HepG2 (cell line): ENCODE measurements around the gene P2RX7. TPM values are rescaled to one million over a fixed set of nuclear protein-coding genes. Genes with fewer than 3 reads are reported as not detected.

Experiments used
- ATAC-seq: fragments of 200-7000 bp; cut with Tn5 transposase; 3 replicates; pipeline ENCODE4 v1.9.1; 2020; ENCODE audit warnings: mild to moderate bottlenecking, moderate library complexity
- BruUV-seq: library from RNA; stranded (reverse); fragments of 400-500 nt; replicated peaks from 2 replicates; lab custom pipeline; 2021; lab: Mats Ljungman, UMichigan
- CTCF ChIA-PET: fragments of 300-600 bp; formaldehyde crosslinking; extraction: SDS; loops from one replicate; lab custom pipeline; 2021; ENCODE audit warnings: low total read pairs, inconsistent platforms, low intra/inter-chr PET ratio; lab: Yijun Ruan, JAX
- POLR2A ChIA-PET: fragments of 350-600 bp; sonication (Branson Sonifier 250); formaldehyde crosslinking; loops from one replicate; lab custom pipeline; 2020; ENCODE audit warnings: antibody characterized with exemption, inconsistent platforms; lab: Yijun Ruan, JAX
- DNase-seq: peaks from one replicate; pipeline ENCODE4 v3.0.0-alpha.2; 2015; ENCODE audit warnings: low spot score
- FAIRE-seq: peaks from 3 replicates; lab custom pipeline; 2011; peaks lifted over from hg19 to GRCh38; lab: Jason Lieb, UNC
- H2AFZ ChIP-seq: one replicate; pipeline ENCODE4 v1.6.1; 2011; ENCODE audit warnings: low read length, inconsistent platforms
- H3K27ac ChIP-seq: fragments of 300-600 bp; 3 replicates; pipeline ENCODE4 v1.8.0; 2011; ENCODE audit warnings: mixed run types, mild to moderate bottlenecking, mixed read lengths, low read length, inconsistent platforms; ENCODE audit not compliant: insufficient read depth; ENCODE audit errors: extremely low read length
- H3K27me3 ChIP-seq, 2 experiments: fragments of 200-600 bp in 1 of 2; 2 replicates in 1 of 2; 3 replicates in 1 of 2; pipeline versions ENCODE4 v1.6.0 to v1.8.0; 2011; ENCODE audit warnings: low read length in 2 of 2, mild to moderate bottlenecking in 2 of 2, moderate library complexity in 2 of 2, inconsistent platforms in 1 of 2; ENCODE audit not compliant: insufficient read depth in 2 of 2, control insufficient read depth in 1 of 2
- H3K36me3 ChIP-seq, 2 experiments: fragments of 200-600 bp in 1 of 2; replicated peaks in 1 of 2; 2 replicates in 1 of 2; 3 replicates in 1 of 2; pipeline versions ENCODE4 v1.5.1 to v1.8.0; 2011; ENCODE audit warnings: low read length in 2 of 2, inconsistent platforms in 1 of 2; ENCODE audit not compliant: insufficient read depth in 2 of 2, control insufficient read depth in 1 of 2
- H3K4me1 ChIP-seq: 2 replicates; pipeline ENCODE4 v1.5.1; 2012; ENCODE audit warnings: low read length, inconsistent platforms; ENCODE audit not compliant: insufficient read depth
- H3K4me2 ChIP-seq: 2 replicates; pipeline ENCODE4 v1.6.0; 2011; ENCODE audit warnings: low read depth, low read length, inconsistent platforms
- H3K4me3 ChIP-seq, 3 experiments: fragments of 200-600 bp in 1 of 3; sonication (generic), shearing (Covaris generic) in 1 of 3; replicated peaks in 1 of 3; 2 replicates each; pipeline ENCODE4 v1.5.1; 2011 to 2016; ENCODE audit warnings: low read length in 3 of 3, inconsistent platforms in 2 of 3, low read depth in 2 of 3, mild to moderate bottlenecking in 2 of 3, control low read depth in 1 of 3, mixed read lengths in 1 of 3; ENCODE audit not compliant: insufficient read depth in 1 of 3
- H3K79me2 ChIP-seq: one replicate; pipeline ENCODE4 v1.6.1; 2011; ENCODE audit warnings: low read length, inconsistent platforms; ENCODE audit not compliant: insufficient read depth
- H3K9ac ChIP-seq: 2 replicates; pipeline ENCODE4 v1.6.0; 2011; ENCODE audit warnings: mild to moderate bottlenecking, low read depth, low read length, inconsistent platforms; ENCODE audit not compliant: insufficient read depth
- H3K9me3 ChIP-seq: 2 replicates; pipeline ENCODE4 v1.5.1; 2012; ENCODE audit warnings: mild to moderate bottlenecking, low read length
- H4K20me1 ChIP-seq: 2 replicates; pipeline ENCODE4 v1.6.0; 2011; ENCODE audit warnings: inconsistent platforms, mild to moderate bottlenecking, low read length, moderate library complexity; ENCODE audit not compliant: insufficient read depth
- AGO1 ChIP-seq: fragments of 200-400 bp; formaldehyde crosslinking; IDR thresholded peaks from 2 replicates; pipeline ENCODE4 v1.6.1; 2017; ENCODE audit warnings: mild to moderate bottlenecking, low read depth, low read length, moderate library complexity; ENCODE audit not compliant: poor library complexity, severe bottlenecking
- ASH2L ChIP-seq: fragments of 300-600, 200-600 bp; sonication (generic); IDR thresholded peaks from 2 replicates; pipeline ENCODE4 v1.7.0; 2017; ENCODE audit warnings: low read depth, mild to moderate bottlenecking, moderate library complexity, mixed read lengths, low read length; ENCODE audit not compliant: insufficient read length
- JUNB ChIP-seq: sonication (generic); formaldehyde crosslinking; IDR thresholded peaks from 2 replicates; pipeline ENCODE4 v1.8.0; 2022; ENCODE audit warnings: missing genetic modification reagents, mild to moderate bottlenecking, borderline replicate concordance
- RARA ChIP-seq: IDR thresholded peaks from 2 replicates; pipeline ENCODE4 v1.6.1; 2016; ENCODE audit warnings: missing genetic modification reagents, missing compliant biosample characterization
- SAFB2 ChIP-seq: sonication (generic); formaldehyde crosslinking; IDR thresholded peaks from 2 replicates; pipeline ENCODE4 v1.5.1; 2020; ENCODE audit warnings: missing genetic modification reagents, low read depth, mild to moderate bottlenecking, borderline replicate concordance
- ZNF121 ChIP-seq: sonication (generic); formaldehyde crosslinking; IDR thresholded peaks from 2 replicates; pipeline ENCODE4 v1.5.0; 2020; ENCODE audit warnings: mild to moderate bottlenecking, missing genetic modification reagents
- ZNF337 ChIP-seq: sonication (generic); formaldehyde crosslinking; IDR thresholded peaks from 2 replicates; pipeline ENCODE4 v1.5.1; 2020; ENCODE audit warnings: missing genetic modification reagents, low read depth, mild to moderate bottlenecking, borderline replicate concordance
- ZNF589 ChIP-seq: sonication (generic); formaldehyde crosslinking; conservative IDR thresholded peaks from 2 replicates; pipeline ENCODE4 v1.8.0; 2022; ENCODE audit warnings: mild to moderate bottlenecking, moderate library complexity, missing genetic modification reagents
- ZSCAN20 ChIP-seq: sonication (generic); formaldehyde crosslinking; IDR thresholded peaks from 2 replicates; pipeline ENCODE4 v1.4.0; 2020; ENCODE audit warnings: missing genetic modification reagents, mild to moderate bottlenecking, borderline replicate concordance
- WGBS: methylation state at CpG from one replicate; pipeline ENCODE4 v1.1.6; 2017; ENCODE audit warnings: low lambda C conversion rate; 5-methylcytosine and 5-hydroxymethylcytosine counted together
- in situ Hi-C: cut with HindIII; loops from 2 replicates; pipeline ENCODE4 v1.10.0; 2017; ENCODE audit warnings: low pct_unique_long_range_greater_than_20kb; ENCODE audit not compliant: extremely low pct_ligation_motif_present
- intact Hi-C: fragments of 100-400 bp; cut with micrococcal nuclease; formaldehyde crosslinking; loops from one replicate; pipeline ENCODE4 v1.10.0; 2022; ENCODE audit not compliant: unreplicated experiment
- polyA plus RNA-seq, 8 experiments: library from polyadenylated mRNA; depleted of rRNA in 3 of 8; stranded (reverse) in 7 of 8; unstranded in 1 of 8; fragments of >200 nt; fragmentation: Illumina TruSeq in 4 of 8; extraction: Trizol in 4 of 8; gene quantifications; 2 replicates each; pipeline versions ENCODE4 v1.2.1 to v1.2.3, GENCODE V29; 2011 to 2016; ENCODE audit warnings: low read depth in 4 of 8, missing spikeins in 1 of 8, mixed read lengths in 1 of 8; ENCODE audit not compliant: insufficient read depth in 1 of 8
- total RNA-seq, 5 experiments: library from RNA; depleted of rRNA; stranded (reverse); fragments of >200 nt; fragmentation: Illumina TruSeq; extraction: Trizol; gene quantifications; 2 replicates each; pipeline ENCODE4 v1.2.3, GENCODE V29; 2016; ENCODE audit warnings: low read depth in 1 of 5
- TF ChIP-seq, protein P1 (sequence below), 2 experiments: IDR thresholded peaks; 2 replicates each; pipeline ENCODE4 v1.6.1; 2011 to 2012; ENCODE audit warnings: low read length in 2 of 2, borderline replicate concordance in 1 of 2, low read depth in 1 of 2, mild to moderate bottlenecking in 1 of 2, moderate library complexity in 1 of 2
- TF ChIP-seq, protein P2 (sequence below): sonication (generic); formaldehyde crosslinking; IDR thresholded peaks from 2 replicates; pipeline ENCODE4 v1.5.0; 2020; ENCODE audit warnings: mild to moderate bottlenecking, missing genetic modification reagents, borderline replicate concordance
- TF ChIP-seq, protein P3 (sequence below): sonication (generic); formaldehyde crosslinking; IDR thresholded peaks from 2 replicates; pipeline ENCODE4 v1.8.1; 2023; ENCODE audit warnings: mild to moderate bottlenecking, missing genetic modification reagents, borderline replicate concordance

P2RX7 gene
- total and polyA plus RNA-seq, 2 of the 13 experiments (the other 11 are each of a cell fraction or from before 2014, with no cell fraction given), result 0.13 to 0.73 TPM

DNA sequence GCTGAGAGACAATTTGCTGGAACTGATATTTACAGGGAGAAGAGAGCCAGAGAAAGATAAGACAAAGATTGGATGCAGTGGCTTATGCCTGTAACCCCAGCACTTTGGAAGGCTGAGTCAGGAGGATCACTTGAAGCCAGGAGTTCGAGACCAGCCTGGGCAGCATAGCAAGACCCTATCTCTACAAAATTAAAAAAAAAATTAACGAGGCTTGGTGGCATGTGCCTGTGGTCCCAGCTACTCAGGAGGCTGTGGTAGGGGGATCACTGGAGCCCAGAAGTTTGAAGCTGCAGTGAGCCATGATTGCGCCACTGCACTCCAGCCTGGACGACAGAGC is 2.9 kb upstream of the P2RX7 start:
- Histone ChIP-seq H2AFZ (no peak overlapping the region), H3K4me2 (peak overlapping the region; percentile 14; the same call in 1 of the 2 replicates), H3K9ac (no peak overlapping the region), H3K27me3 (no peaks in the 10 kb centered on the region), H3K79me2 (no peaks in the 10 kb centered on the region), H3K4me3 (no peak overlapping the region), H3K36me3 (no peaks in the 10 kb centered on the region)
- in situ Hi-C loops, result no loop called here
- CTCF ChIA-PET, result no interaction called here
- FAIRE-seq, result no peak
- no peak for TF ChIP-seq RARA
- TF ChIP-seq JUNB, result no peak
- no peak for TF ChIP-seq AGO1
- no peak for TF ChIP-seq ZSCAN20 (CRISPR knock-in tag)
- TF ChIP-seq SAFB2 (CRISPR knock-in tag), result no peak
- TF ChIP-seq ZNF337 (CRISPR knock-in tag), result no peak
- TF ChIP-seq ZNF121 (CRISPR knock-in tag), result 0 out of 2 replicates have a peak, but pooled peaks have one; percentile 34
- TF ChIP-seq ZNF589 (CRISPR knock-in tag), result no peak
- no peak for TF ChIP-seq ASH2L
- TF ChIP-seq, all 625 proteins: peak for 1
- intact Hi-C loops, result no loop called here
- no peak for DNase-seq
- 72% methylated on average over 4 of the region's 4 CpGs for WGBS
- ATAC-seq, result no peak
- Histone ChIP-seq H3K9me3 (no peaks in the 10 kb centered on the region), H4K20me1 (no peaks in the 10 kb centered on the region), H3K27ac (no peak overlapping the region), H3K4me1 (peaks cover 86% of the 10 kb centered on the region)
- BruUV-seq, result no TSS peak
- POLR2A ChIA-PET, result no interaction called here

DNA sequence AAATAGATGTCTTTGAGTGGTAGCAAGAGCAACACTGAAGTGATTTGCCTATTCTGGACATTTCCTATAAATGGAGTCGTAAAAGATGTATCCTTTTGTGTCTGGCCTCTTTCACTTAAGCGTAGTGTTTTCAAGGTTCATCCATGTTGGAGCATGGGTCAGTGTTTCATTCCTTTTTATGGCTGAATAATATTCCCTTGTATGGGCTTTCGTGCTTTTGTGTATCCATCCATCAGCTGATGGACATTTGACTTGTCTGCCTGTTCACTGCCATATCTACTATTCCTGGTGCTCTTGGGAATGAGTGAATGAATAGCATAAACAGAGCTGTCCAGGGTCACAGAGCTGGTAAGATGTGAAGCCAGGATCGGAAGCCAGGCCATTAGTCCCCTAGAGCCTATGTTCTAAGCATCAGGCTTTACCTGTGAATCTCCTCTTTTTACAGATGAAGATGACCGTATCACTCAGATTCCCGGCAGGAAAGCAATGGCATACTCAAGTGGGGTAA is 1.8 kb upstream of the P2RX7 start:
- Histone ChIP-seq H2AFZ (no peak overlapping the region), H3K36me3 (no peaks in the 10 kb centered on the region), H3K9me3 (no peaks in the 10 kb centered on the region), H3K27ac (no peak overlapping the region), H3K4me3 (no peak overlapping the region), H3K9ac (no peak overlapping the region), H3K79me2 (no peaks in the 10 kb centered on the region), H3K4me2 (no peak overlapping the region), H4K20me1 (no peaks in the 10 kb centered on the region), H3K27me3 (no peaks in the 10 kb centered on the region), H3K4me1 (peaks cover 77% of the 10 kb centered on the region)
- CTCF ChIA-PET, result no interaction called here
- no peak for DNase-seq
- 64% methylated on average over 6 of the region's 6 CpGs for WGBS
- ATAC-seq, result no peak
- POLR2A ChIA-PET, result no interaction called here
- intact Hi-C loops (no loop called here), in situ Hi-C loops (no loop called here)
- TF ChIP-seq, protein P1, sequence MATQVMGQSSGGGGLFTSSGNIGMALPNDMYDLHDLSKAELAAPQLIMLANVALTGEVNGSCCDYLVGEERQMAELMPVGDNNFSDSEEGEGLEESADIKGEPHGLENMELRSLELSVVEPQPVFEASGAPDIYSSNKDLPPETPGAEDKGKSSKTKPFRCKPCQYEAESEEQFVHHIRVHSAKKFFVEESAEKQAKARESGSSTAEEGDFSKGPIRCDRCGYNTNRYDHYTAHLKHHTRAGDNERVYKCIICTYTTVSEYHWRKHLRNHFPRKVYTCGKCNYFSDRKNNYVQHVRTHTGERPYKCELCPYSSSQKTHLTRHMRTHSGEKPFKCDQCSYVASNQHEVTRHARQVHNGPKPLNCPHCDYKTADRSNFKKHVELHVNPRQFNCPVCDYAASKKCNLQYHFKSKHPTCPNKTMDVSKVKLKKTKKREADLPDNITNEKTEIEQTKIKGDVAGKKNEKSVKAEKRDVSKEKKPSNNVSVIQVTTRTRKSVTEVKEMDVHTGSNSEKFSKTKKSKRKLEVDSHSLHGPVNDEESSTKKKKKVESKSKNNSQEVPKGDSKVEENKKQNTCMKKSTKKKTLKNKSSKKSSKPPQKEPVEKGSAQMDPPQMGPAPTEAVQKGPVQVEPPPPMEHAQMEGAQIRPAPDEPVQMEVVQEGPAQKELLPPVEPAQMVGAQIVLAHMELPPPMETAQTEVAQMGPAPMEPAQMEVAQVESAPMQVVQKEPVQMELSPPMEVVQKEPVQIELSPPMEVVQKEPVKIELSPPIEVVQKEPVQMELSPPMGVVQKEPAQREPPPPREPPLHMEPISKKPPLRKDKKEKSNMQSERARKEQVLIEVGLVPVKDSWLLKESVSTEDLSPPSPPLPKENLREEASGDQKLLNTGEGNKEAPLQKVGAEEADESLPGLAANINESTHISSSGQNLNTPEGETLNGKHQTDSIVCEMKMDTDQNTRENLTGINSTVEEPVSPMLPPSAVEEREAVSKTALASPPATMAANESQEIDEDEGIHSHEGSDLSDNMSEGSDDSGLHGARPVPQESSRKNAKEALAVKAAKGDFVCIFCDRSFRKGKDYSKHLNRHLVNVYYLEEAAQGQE (IDR thresholded peaks at IDR 0.05; ENCODE audit: borderline replicate concordance in 1 of 2, low read depth in 1 of 2, low read length in 2 of 2), result peak in 1 of 2 experiments; percentile 37; a peak in 1 of 4 replicates
- TF ChIP-seq, protein P2, sequence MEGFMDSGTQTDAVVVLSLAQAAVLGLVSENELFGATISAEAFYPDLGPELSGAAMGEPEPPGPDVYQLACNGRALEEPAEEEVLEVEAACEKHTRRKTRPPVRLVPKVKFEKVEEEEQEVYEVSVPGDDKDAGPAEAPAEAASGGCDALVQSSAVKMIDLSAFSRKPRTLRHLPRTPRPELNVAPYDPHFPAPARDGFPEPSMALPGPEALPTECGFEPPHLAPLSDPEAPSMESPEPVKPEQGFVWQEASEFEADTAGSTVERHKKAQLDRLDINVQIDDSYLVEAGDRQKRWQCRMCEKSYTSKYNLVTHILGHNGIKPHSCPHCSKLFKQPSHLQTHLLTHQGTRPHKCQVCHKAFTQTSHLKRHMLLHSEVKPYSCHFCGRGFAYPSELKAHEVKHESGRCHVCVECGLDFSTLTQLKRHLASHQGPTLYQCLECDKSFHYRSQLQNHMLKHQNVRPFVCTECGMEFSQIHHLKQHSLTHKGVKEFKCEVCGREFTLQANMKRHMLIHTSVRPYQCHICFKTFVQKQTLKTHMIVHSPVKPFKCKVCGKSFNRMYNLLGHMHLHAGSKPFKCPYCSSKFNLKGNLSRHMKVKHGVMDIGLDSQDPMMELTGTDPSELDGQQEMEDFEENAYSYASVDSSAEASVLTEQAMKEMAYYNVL (CRISPR knock-in tag), result 0 out of 2 replicates have a peak, but pooled peaks have one; percentile 49
- TF ChIP-seq, protein P3, sequence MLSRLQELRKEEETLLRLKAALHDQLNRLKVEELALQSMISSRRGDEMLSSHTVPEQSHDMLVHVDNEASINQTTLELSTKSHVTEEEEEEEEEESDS, result no peak
- no peak for FAIRE-seq
- BruUV-seq, result no TSS peak
